ENCODE measurements around the gene PCSK6. TPM values are rescaled to one million over a fixed set of nuclear protein-coding genes. Genes with fewer than 3 reads are reported as not detected.

The PCSK6 gene
- total RNA-seq, 1 donor from 2014 or later, result 11.0 TPM

DNA sequence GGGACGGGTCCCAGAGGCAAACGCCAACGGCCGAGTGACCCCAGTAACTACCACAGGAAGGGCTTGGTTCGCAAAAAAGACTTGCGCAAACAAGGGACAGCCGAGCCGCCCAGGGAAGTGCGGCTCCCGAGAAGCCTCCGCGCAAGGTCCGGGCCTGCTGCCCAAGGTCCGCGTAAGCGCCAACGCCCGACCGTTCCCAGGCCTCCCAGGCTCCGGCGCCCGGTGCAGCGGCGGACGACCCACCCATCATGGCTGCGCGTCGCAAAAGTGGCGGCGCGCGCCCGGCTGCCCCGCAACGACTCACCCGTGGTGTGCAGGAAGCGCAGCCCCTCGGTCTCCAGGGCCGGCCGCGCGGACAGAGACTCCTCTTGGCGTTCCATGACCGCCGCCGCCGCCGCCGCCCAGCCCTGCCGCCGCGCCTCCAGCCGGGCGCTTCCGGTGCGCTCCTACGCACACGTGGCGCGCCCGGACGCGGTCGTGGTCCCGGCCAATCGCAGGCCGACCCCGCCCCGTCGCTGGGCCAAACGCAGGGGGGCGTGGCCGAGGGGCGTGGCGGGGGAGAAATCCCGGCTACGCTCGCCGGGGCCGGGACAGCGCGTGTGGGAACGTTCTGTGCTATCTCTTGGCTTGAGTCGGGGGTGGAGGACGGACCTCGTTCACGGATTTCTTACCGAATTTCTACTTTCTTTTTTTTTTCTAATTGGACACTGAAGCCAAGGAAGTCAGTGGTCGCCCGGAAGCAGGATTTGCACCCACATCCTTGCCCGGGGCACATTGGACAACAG lies 212.3 kb downstream of the PCSK6 start, which contains the start of gene SELENOS:
Gene SELENOS, minus strand, starts transcription at position 448 of the 785 bp plus-strand sequence. Its CDS starts 68 bp downstream, at position 380.
- peak; percentile 43 for DNase-seq (ENCODE audit: low read depth)

- DNase-seq (ENCODE audit: low read depth), result no peak
These were observed 212.9 kb downstream of the PCSK6 start for GRCh38 chr15:101276501-101277037.

GRCh38 chr15:101275018-101275417 lies 214.5 kb downstream of the PCSK6 start:
- DNase-seq (ENCODE audit: low read depth), result no peak

DNA sequence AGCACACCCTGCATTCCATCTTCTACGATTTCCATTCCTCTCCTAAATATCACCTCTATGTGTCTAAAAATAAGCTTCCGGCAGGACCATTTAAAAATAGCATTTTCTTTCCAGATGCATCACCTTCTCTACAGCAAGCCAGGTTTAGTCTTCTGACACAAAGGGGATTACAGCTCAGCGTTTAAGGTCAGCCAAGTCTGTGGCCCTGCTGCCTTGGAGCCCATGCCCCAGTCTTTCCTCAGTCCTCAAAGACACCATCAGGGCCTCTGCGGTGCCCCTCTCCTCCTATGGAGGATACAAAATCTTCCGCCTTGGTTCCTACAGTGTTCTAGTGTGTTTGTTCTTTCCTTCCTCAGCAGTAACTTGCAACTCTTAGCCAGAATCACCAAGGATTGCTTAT lies 216.0 kb downstream of the PCSK6 start:
- no peak for DNase-seq (ENCODE audit: low read depth)

DNA sequence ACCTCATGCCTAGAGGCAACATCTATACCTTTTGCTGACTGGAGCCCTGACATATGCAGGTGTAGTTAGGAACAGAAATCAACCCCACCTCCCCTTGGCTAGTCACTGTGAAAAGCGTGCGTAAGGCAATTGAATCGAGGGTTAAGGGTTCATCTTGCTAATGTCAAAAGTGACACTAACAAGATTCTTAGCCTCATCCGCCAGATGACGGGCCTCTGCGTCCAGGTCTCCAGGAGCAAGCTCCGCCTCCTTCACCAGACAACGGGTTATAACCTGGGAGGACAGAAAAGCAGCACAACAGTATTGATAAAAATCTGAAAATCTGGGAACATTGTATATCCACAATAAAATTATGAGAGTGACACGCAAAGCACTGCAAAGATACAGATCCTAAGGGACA lies 216.9 kb downstream of the PCSK6 start:
- no peak for DNase-seq (ENCODE audit: low read depth)

- DNase-seq (ENCODE audit: low read depth), result no peak
These were observed 219.9 kb downstream of the PCSK6 start for GRCh38 chr15:101269479-101270223.

GRCh38 chr15:101267320-101268104 lies 222.0 kb downstream of the PCSK6 start:
- no peak for DNase-seq (ENCODE audit: low read depth)

- DNase-seq (ENCODE audit: low read depth), result no peak
These were observed 222.7 kb downstream of the PCSK6 start for GRCh38 chr15:101266787-101267186.

DNA sequence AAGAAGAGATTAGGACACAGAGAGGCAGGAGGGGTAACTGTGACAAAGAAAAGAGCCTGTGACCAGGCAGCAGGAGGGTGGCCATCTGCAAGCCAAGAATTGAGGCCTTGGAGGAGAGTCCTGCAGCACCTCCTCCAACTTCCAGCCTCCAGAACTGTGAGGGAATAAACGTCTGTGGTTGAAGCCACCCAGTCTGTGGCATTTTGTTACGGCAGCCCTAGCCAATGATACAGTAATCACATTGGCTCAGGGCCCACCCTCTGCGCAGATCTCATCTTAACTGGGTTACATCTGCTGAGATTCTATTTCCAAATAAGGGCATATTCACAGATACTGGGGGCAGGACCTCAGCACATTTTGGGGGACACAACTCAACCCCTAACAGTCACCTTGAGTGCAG lies 223.5 kb downstream of the PCSK6 start:
- DNase-seq (ENCODE audit: low read depth), result no peak

DNA sequence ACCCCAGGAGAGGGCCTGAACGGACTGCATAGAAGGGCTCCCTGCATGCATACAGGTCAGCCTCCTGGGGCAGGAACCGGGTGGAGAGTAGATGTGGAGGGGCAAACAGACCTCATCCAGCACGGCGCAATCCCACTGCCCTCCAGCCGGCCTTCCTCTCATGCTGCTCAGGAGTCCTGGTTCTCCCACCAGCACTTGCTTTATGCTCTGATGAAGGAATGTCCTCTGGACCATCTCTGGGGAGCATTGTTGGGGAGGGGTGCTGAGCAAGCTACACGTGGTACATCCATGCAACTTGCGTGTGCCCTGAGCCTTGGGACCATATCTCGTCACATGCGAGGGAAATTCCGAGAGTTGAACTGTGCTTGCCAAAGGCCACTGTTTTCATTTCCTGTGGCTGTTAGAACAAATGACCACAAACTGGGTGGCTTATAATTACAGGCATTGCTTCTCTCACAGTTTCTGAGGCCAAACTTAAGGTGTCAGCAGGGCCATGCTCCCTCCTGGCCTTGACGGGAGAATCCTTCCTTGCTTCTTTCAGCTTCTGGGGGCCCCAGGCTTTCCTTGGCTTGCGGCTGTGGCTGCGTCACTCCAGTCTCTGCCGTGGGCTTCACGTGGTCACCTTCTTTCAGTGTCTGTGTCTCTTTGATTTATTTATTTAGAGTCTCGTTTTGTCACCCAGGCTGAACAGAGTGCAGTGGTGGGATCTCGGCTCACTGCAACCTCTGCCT lies 224.4 kb downstream of the PCSK6 start:
- DNase-seq (ENCODE audit: low read depth), result no peak

- DNase-seq (ENCODE audit: low read depth), result no peak
These were observed 225.5 kb downstream of the PCSK6 start for GRCh38 chr15:101264011-101264410.

DNA sequence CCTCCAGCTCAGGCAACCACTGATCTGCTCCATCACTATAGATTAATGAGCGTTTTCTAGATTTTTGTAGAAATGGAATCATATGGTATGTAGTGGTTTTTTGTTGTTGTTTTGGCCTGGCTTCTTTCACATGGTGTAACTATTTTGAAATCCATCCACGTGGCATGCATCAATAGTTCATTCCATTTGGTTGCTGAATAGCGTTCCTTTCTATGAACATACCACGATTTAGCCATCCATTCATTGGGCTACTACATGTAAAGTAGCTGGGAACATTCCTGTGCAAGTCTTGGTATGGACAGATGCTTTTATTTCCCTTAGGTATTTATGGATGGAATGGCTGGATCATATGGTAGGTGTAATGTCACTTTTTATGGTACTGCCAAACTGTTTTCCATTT lies 227.0 kb downstream of the PCSK6 start:
- DNase-seq (ENCODE audit: low read depth), result no peak

GRCh38 chr15:101258238-101259144 lies 231.0 kb downstream of the PCSK6 start:
- peak; percentile 69 for DNase-seq (ENCODE audit: low read depth)

DNA sequence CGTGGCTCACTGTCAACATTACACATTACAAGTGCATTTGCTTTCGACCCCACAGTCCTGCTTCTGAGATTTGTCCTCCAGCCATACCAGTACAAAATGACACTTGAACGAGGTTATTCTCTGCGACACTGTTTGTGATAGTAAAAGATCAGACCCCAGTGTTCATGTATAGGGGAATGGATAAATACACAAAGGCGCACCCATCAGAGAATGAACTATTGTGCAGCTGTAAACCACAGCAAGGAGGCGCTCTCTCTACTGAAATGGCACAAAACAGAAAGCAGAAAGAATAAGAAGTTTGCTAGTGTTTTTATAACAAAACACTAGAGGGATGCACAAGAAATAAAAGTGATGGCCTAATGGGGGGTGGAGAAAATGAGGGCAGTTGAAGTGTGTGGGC lies 232.8 kb downstream of the PCSK6 start:
- DNase-seq (ENCODE audit: low read depth), result no peak

- no peak for DNase-seq (ENCODE audit: low read depth)
These were observed 233.8 kb downstream of the PCSK6 start for GRCh38 chr15:101255615-101256241.

GRCh38 chr15:101255051-101255395 lies 234.5 kb downstream of the PCSK6 start:
- DNase-seq (ENCODE audit: low read depth), result no peak

GRCh38 chr15:101254157-101255050 lies 235.1 kb downstream of the PCSK6 start:
- DNase-seq (ENCODE audit: low read depth), result no peak
